Vagina (tissue), 2 donors: ENCODE measurements around the gene AVEN. TPM values are rescaled to one million over a fixed set of nuclear protein-coding genes. Genes with fewer than 3 reads are reported as not detected.

ENCODE experiments used
- DNase-seq, 2 donors: peaks; one replicate each; pipeline ENCODE4 v3.0.0-alpha.2; 2017; ENCODE audit errors: extremely low spot score in 2 of 2
- H3K27ac ChIP-seq: fragments of 200-600 bp; sonication (generic); one replicate; pipeline ENCODE4 v1.5.1; 2019
- H3K27me3 ChIP-seq: fragments of 200-600 bp; sonication (generic); one replicate; pipeline ENCODE4 v1.5.1; 2019
- H3K36me3 ChIP-seq, 2 donors: fragments of 200-600 bp; sonication (generic); one replicate each; pipeline ENCODE4 v1.5.1; 2017 to 2019
- H3K4me1 ChIP-seq: fragments of 200-600 bp; sonication (generic); one replicate; pipeline ENCODE4 v1.5.1; 2019
- H3K4me3 ChIP-seq, 2 donors: fragments of 200-600 bp; sonication (generic); 1 replicate in 1 of 2; 2 replicates in 1 of 2; pipeline ENCODE4 v1.5.1; 2016 to 2019
- H3K9me3 ChIP-seq: fragments of 200-600 bp; sonication (generic); one replicate; pipeline ENCODE4 v1.5.1; 2019
- CTCF ChIP-seq, 3 experiments: fragments of 450-650 bp in 2 of 3; fragments of 200-600 bp in 1 of 3; sonication (generic) in 1 of 3; IDR thresholded peaks; one replicate each; pipeline ENCODE4 v1.5.1; 2017 to 2019; ENCODE audit warnings: antibody characterized with exemption in 3 of 3, mild to moderate bottlenecking in 2 of 3, moderate library complexity in 2 of 3
- POLR2A ChIP-seq, 2 donors: fragments of 450-650 bp; IDR thresholded peaks; one replicate each; pipeline ENCODE4 v1.6.1; 2017; ENCODE audit warnings: antibody characterized with exemption in 2 of 2, mild to moderate bottlenecking in 2 of 2, moderate library complexity in 2 of 2
- POLR2AphosphoS5 ChIP-seq, 2 donors: sonication (generic); formaldehyde crosslinking; IDR thresholded peaks; one replicate each; pipeline ENCODE4 v1.9.0; 2017; ENCODE audit warnings: antibody characterized with exemption in 2 of 2, mild to moderate bottlenecking in 2 of 2, low read depth in 1 of 2; ENCODE audit not compliant: insufficient read depth in 1 of 2
- intact Hi-C: fragments of 100-400 bp; cut with DNase I; formaldehyde crosslinking; loops from one replicate; pipeline ENCODE4 v1.15.1; 2023
- total RNA-seq: library from RNA; depleted of rRNA; stranded (reverse); fragments of >200 nt; gene quantifications from one replicate; pipeline ENCODE4 v1.2.3, GENCODE V29; 2016

AVEN gene
- total RNA-seq, 1 donor from 2014 or later = 7.4 TPM

- Histone ChIP-seq H3K4me1 (no peaks in the 10 kb centered on the region), H3K27me3 (no peaks in the 10 kb centered on the region), H3K4me3 (no peak overlapping the region), H3K27ac (no peak overlapping the region), H3K9me3 (no peaks in the 10 kb centered on the region), H3K36me3 (no peaks in the 10 kb centered on the region)
- TF ChIP-seq POLR2A (IDR thresholded peaks at IDR 0.05) = no peak
- no peak for DNase-seq
- intact Hi-C loops = no loop called here
Observed at GRCh38 chr15:33985751-33986150, 53.3 kb downstream of the AVEN start.

GRCh38 chr15:33985287-33985686, 53.7 kb downstream of the AVEN start:
- intact Hi-C loops = no loop called here
- H3K36me3 ChIP-seq = no peaks in the 10 kb centered on the region
- H3K4me1 ChIP-seq = no peaks in the 10 kb centered on the region
- H3K27me3 ChIP-seq = no peaks in the 10 kb centered on the region
- DNase-seq = no peak
- no peak overlapping the region for H3K4me3 ChIP-seq
- no peaks in the 10 kb centered on the region for H3K9me3 ChIP-seq
- H3K27ac ChIP-seq = no peak overlapping the region
- TF ChIP-seq POLR2A (IDR thresholded peaks at IDR 0.05) (no peak), POLR2AphosphoS5 (IDR thresholded peaks at IDR 0.05; ENCODE audit: insufficient read depth in 1 of 2, low read depth in 1 of 2) (no peak), CTCF (IDR thresholded peaks at IDR 0.05) (no peak)

GRCh38 chr15:33982516-33982915, 56.5 kb downstream of the AVEN start:
- intact Hi-C loops = no loop called here
- H3K4me3 ChIP-seq = no peak overlapping the region
- no peaks in the 10 kb centered on the region for H3K36me3 ChIP-seq
- H3K9me3 ChIP-seq = no peaks in the 10 kb centered on the region
- H3K27me3 ChIP-seq = no peaks in the 10 kb centered on the region
- no peak for TF ChIP-seq POLR2A (IDR thresholded peaks at IDR 0.05)
- DNase-seq = no peak
- H3K27ac ChIP-seq = no peak overlapping the region
- no peaks in the 10 kb centered on the region for H3K4me1 ChIP-seq

- TF ChIP-seq POLR2AphosphoS5 (IDR thresholded peaks at IDR 0.05; ENCODE audit: insufficient read depth in 1 of 2, low read depth in 1 of 2) (no peak), POLR2A (IDR thresholded peaks at IDR 0.05) (no peak), CTCF (IDR thresholded peaks at IDR 0.05) (no peak)
- Histone ChIP-seq H3K27me3 (no peaks in the 10 kb centered on the region), H3K4me1 (no peaks in the 10 kb centered on the region), H3K36me3 (no peaks in the 10 kb centered on the region), H3K27ac (no peak overlapping the region), H3K4me3 (no peak overlapping the region), H3K9me3 (no peaks in the 10 kb centered on the region)
- intact Hi-C loops = no loop called here
- DNase-seq = no peak
Observed at GRCh38 chr15:33980159-33980558, 58.8 kb downstream of the AVEN start.

- Histone ChIP-seq H3K4me3 (no peak overlapping the region), H3K4me1 (no peaks in the 10 kb centered on the region), H3K27me3 (no peaks in the 10 kb centered on the region), H3K27ac (no peak overlapping the region), H3K36me3 (no peaks in the 10 kb centered on the region), H3K9me3 (no peaks in the 10 kb centered on the region)
- intact Hi-C loops = no loop called here
- DNase-seq = no peak
- no peak for TF ChIP-seq POLR2A (IDR thresholded peaks at IDR 0.05)
- TF ChIP-seq POLR2AphosphoS5 (IDR thresholded peaks at IDR 0.05; ENCODE audit: insufficient read depth in 1 of 2, low read depth in 1 of 2) = no peak
- no peak for TF ChIP-seq CTCF (IDR thresholded peaks at IDR 0.05)
Observed at GRCh38 chr15:33975022-33975565, 63.9 kb downstream of the AVEN start.

- no peaks in the 10 kb centered on the region for H3K9me3 ChIP-seq
- H3K4me1 ChIP-seq = no peaks in the 10 kb centered on the region
- TF ChIP-seq POLR2AphosphoS5 (IDR thresholded peaks at IDR 0.05; ENCODE audit: insufficient read depth in 1 of 2, low read depth in 1 of 2) (no peak), CTCF (IDR thresholded peaks at IDR 0.05) (no peak), POLR2A (IDR thresholded peaks at IDR 0.05) (no peak)
- no peaks in the 10 kb centered on the region for H3K27me3 ChIP-seq
- no peak for DNase-seq
- no peak overlapping the region for H3K4me3 ChIP-seq
- no peaks in the 10 kb centered on the region for H3K36me3 ChIP-seq
- no peak overlapping the region for H3K27ac ChIP-seq
- intact Hi-C loops = no loop called here
Observed at GRCh38 chr15:33971811-33972210, 67.2 kb downstream of the AVEN start.
